Omental fat pad (tissue), 4 donors: ENCODE measurements around the gene PAK1. TPM values are rescaled to one million over a fixed set of nuclear protein-coding genes. Genes with fewer than 3 reads are reported as not detected.
"Not testable (repeated sequence)": the region's sequence is repeated elsewhere in the genome, so short reads cannot be mapped to it uniquely, and the experiment has no call there.

Experiments
- ATAC-seq: fragments of 150-250 bp; one replicate; pipeline ENCODE4 v1.9.1; 2016; ENCODE audit warnings: mild to moderate bottlenecking, moderate library complexity; ENCODE audit not compliant: low FRiP score
- DNase-seq: peaks from one replicate; pipeline ENCODE4 v3.0.0-alpha.2; 2019; ENCODE audit warnings: low spot score
- CTCF ChIP-seq, 3 donors: fragments of 450-650 bp; IDR thresholded peaks; one replicate each; pipeline ENCODE4 v1.5.1; 2016 to 2017; ENCODE audit warnings: antibody characterized with exemption in 3 of 3, mild to moderate bottlenecking in 3 of 3, moderate library complexity in 2 of 3
- total RNA-seq, 4 donors: library from RNA; depleted of rRNA; stranded (reverse); fragments of >200 nt; gene quantifications; one replicate each; pipeline ENCODE4 v1.1.0, GENCODE V29; 2016

PAK1 gene
- total RNA-seq, 4 donors from 2014 or later, result 17.7 to 36.7 (median 22.3) TPM

- ATAC-seq, result no peak
- no peak for TF ChIP-seq CTCF (IDR thresholded peaks at IDR 0.05)
- no peak for DNase-seq
Measured at GRCh38 chr11:77309401-77310085, 164.4 kb downstream of the PAK1 start.

DNA sequence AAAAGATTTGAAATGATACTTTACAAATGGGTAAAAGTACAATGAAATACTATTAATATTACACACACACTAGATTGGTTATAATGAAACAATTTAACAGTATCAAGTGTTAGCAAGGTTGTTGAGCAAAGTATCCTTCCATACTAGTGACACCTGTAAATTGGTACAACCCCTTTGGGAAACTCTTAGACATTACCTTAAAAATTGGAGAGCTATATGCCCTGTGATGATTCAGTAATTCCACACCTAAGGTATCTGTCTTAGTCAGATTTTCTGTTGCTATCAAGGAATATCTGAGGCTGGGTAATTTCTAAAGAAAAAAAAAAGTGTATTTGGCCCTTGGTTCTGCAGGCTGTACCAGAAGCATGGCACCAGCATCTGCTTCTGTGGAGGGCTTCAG is 165.1 kb downstream of the PAK1 start:
- no peak for DNase-seq
- TF ChIP-seq CTCF (IDR thresholded peaks at IDR 0.05), result no peak
- no peak for ATAC-seq

- TF ChIP-seq CTCF (IDR thresholded peaks at IDR 0.05), result no peak
- ATAC-seq (no peak), DNase-seq (no peak)
Measured at GRCh38 chr11:77303328-77303727, 170.6 kb downstream of the PAK1 start.

- ATAC-seq (no peak), DNase-seq (no peak)
- no peak for TF ChIP-seq CTCF (IDR thresholded peaks at IDR 0.05)
Measured at GRCh38 chr11:77302752-77303151, 171.1 kb downstream of the PAK1 start.

DNA sequence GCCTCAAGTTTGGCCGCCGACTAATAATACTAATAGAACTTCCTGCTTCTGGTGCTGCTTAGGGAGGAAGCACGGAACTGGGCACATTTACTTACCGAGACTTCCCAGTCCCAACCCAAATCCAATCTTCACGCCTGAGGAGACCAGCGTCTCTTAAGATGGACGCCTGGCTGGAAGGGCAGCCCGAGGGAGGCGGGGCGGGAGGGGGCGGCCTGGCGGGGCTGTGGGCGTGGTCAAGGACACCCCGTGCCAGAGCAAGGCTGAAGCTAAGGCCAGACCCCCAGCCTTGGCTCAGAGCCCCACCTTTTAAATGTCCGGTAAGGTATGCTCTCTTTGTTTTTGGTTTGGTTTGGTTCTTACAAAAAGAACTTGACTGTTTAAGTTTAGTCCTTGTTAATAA is 172.4 kb downstream of the PAK1 start, which contains the start of gene GDPD4:
GDPD4 (minus strand) TSS at position 177 of the 400 bp plus-strand sequence. CDS start 16,549 bp downstream, outside the sequence.
- DNase-seq (no peak), ATAC-seq (no peak)
- no peak for TF ChIP-seq CTCF (IDR thresholded peaks at IDR 0.05)

GRCh38 chr11:77300695-77301094 is 173.2 kb downstream of the PAK1 start:
- no peak for TF ChIP-seq CTCF (IDR thresholded peaks at IDR 0.05)
- ATAC-seq (no peak), DNase-seq (no peak)

DNA sequence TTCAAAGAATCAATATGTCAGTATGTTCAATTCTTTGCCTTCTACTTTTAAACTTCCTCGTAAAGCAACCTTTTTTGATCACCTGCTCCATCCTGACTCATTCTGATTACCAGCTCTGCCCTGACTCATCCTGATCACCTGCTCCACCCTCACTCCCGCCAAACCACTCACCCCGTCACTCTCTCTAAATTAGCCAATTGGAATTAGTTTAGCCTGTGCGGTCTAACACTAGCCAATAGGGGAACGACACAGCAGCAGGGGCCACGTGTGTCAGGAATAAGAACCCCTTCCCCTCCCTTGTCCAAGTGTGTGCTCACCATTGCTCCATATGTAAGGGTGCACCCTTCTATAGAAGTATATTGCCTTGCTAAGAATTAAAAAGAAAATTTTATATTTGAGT is 173.9 kb downstream of the PAK1 start:
- DNase-seq, ATAC-seq: not testable (repeated sequence)
